Activated CD4-positive, alpha-beta T cell treated with anti-CD3 and anti-CD28 coated beads, Interleukin-2, amount 50 U/mL, for 1 hour (primary cell): ENCODE measurements around the gene AK9.
"Not testable (repeated sequence)": the region's sequence is repeated elsewhere in the genome, so short reads cannot be mapped to it uniquely, and the experiment has no call there.

ENCODE experiments used
- DNase-seq: peaks from one replicate; pipeline ENCODE4 v3.0.0-alpha.2; 2020

The AK9 gene

GRCh38 chr6:109611502-109611901 is 79.5 kb downstream of the AK9 start:
- no peak for DNase-seq

GRCh38 chr6:109610590-109610989 is 80.4 kb downstream of the AK9 start:
- DNase-seq: no peak

GRCh38 chr6:109609737-109610136 is 81.3 kb downstream of the AK9 start:
- no peak for DNase-seq

- no peak for DNase-seq
Observed at GRCh38 chr6:109606359-109606758, 84.6 kb downstream of the AK9 start.

GRCh38 chr6:109595998-109596397 is 95.0 kb downstream of the AK9 start:
- no peak for DNase-seq

- no peak for DNase-seq
Observed at GRCh38 chr6:109580519-109580918, 110.5 kb downstream of the AK9 start.

GRCh38 chr6:109579361-109579760 is 111.6 kb downstream of the AK9 start:
- DNase-seq: no peak

GRCh38 chr6:109569901-109570300 is 121.1 kb downstream of the AK9 start:
- not testable (repeated sequence) for DNase-seq

GRCh38 chr6:109561844-109562243 is 129.2 kb downstream of the AK9 start:
- no peak for DNase-seq

- DNase-seq: no peak
Observed at GRCh38 chr6:109531446-109531845, 159.6 kb downstream of the AK9 start.

GRCh38 chr6:109527989-109528388 is 163.0 kb downstream of the AK9 start:
- no peak for DNase-seq

GRCh38 chr6:109526905-109527628 is 163.9 kb downstream of the AK9 start:
- DNase-seq: peak; percentile 36

- DNase-seq: no peak
Observed at GRCh38 chr6:109524129-109524528, 166.9 kb downstream of the AK9 start.

- no peak for DNase-seq
Observed at GRCh38 chr6:109523478-109523877, 167.5 kb downstream of the AK9 start.

- no peak for DNase-seq
Observed at GRCh38 chr6:109521080-109521479, 169.9 kb downstream of the AK9 start.

- DNase-seq: not testable (repeated sequence)
Observed at GRCh38 chr6:109519647-109520046, 171.4 kb downstream of the AK9 start.

GRCh38 chr6:109516929-109517328 is 174.1 kb downstream of the AK9 start:
- no peak for DNase-seq

- DNase-seq: no peak
Observed at GRCh38 chr6:109515781-109516409, 175.1 kb downstream of the AK9 start.

GRCh38 chr6:109514946-109515345 is 176.1 kb downstream of the AK9 start:
- no peak for DNase-seq

- no peak for DNase-seq
Observed at GRCh38 chr6:109513571-109514071, 177.4 kb downstream of the AK9 start.

- no peak for DNase-seq
Observed at GRCh38 chr6:109512271-109512817, 178.7 kb downstream of the AK9 start.

- no peak for DNase-seq
Observed at GRCh38 chr6:109511832-109512231, 179.2 kb downstream of the AK9 start.

GRCh38 chr6:109510358-109510757 is 180.6 kb downstream of the AK9 start:
- DNase-seq: no peak

GRCh38 chr6:109508166-109508860 is 182.7 kb downstream of the AK9 start:
- DNase-seq: no peak
